Measurements from ENCODE around the gene VAV2.

The VAV2 gene

GRCh38 chr9:133832877-133833276, 159.2 kb downstream of the VAV2 start:
- no peak for TF ChIP-seq ZFX (IDR thresholded peaks at IDR 0.05)
- TF ChIP-seq CTCF (conservative IDR thresholded peaks at IDR 0.05): no peak
- no peak overlapping the region for H3K27ac ChIP-seq

GRCh38 chr9:133830711-133831110, 161.4 kb downstream of the VAV2 start:
- no peak for TF ChIP-seq CTCF (conservative IDR thresholded peaks at IDR 0.05)
- H3K27ac ChIP-seq: no peak overlapping the region

- H3K27ac ChIP-seq: no peak overlapping the region
- TF ChIP-seq CTCF (conservative IDR thresholded peaks at IDR 0.05) (no peak), ZFX (IDR thresholded peaks at IDR 0.05) (no peak)
Measured at GRCh38 chr9:133830310-133830709, 161.8 kb downstream of the VAV2 start.

- TF ChIP-seq CTCF (conservative IDR thresholded peaks at IDR 0.05) (no peak), ZFX (IDR thresholded peaks at IDR 0.05) (no peak)
- H3K27ac ChIP-seq: no peak overlapping the region
Measured at GRCh38 chr9:133828338-133828997, 163.7 kb downstream of the VAV2 start.

GRCh38 chr9:133826289-133827085, 165.6 kb downstream of the VAV2 start:
- no peak overlapping the region for H3K27ac ChIP-seq
- TF ChIP-seq ZFX (IDR thresholded peaks at IDR 0.05) (no peak), CTCF (conservative IDR thresholded peaks at IDR 0.05) (no peak)

- TF ChIP-seq CTCF (conservative IDR thresholded peaks at IDR 0.05) (no peak), ZFX (IDR thresholded peaks at IDR 0.05) (no peak)
- no peak overlapping the region for H3K27ac ChIP-seq
Measured at GRCh38 chr9:133825555-133826218, 166.4 kb downstream of the VAV2 start.

GRCh38 chr9:133824802-133825186, 167.3 kb downstream of the VAV2 start:
- TF ChIP-seq CTCF (conservative IDR thresholded peaks at IDR 0.05): no peak
- no peak for TF ChIP-seq ZFX (IDR thresholded peaks at IDR 0.05)
- no peak overlapping the region for H3K27ac ChIP-seq

Data from C4-2B (cell line).